DMS 273 (cell line): ENCODE results near the gene CBFA2T3.

Experiments
- DNase-seq: peaks from one replicate; lab custom pipeline; 2025; ENCODE audit not compliant: unreplicated experiment; lab: John Stamatoyannopoulos, UW

Gene CBFA2T3

GRCh38 chr16:88878967-88879787 lies 97.8 kb downstream of the CBFA2T3 start:
- DNase-seq = no peak

GRCh38 chr16:88878356-88878755 lies 98.7 kb downstream of the CBFA2T3 start:
- no peak for DNase-seq

GRCh38 chr16:88877564-88878289 lies 99.3 kb downstream of the CBFA2T3 start:
- DNase-seq = no peak

DNA sequence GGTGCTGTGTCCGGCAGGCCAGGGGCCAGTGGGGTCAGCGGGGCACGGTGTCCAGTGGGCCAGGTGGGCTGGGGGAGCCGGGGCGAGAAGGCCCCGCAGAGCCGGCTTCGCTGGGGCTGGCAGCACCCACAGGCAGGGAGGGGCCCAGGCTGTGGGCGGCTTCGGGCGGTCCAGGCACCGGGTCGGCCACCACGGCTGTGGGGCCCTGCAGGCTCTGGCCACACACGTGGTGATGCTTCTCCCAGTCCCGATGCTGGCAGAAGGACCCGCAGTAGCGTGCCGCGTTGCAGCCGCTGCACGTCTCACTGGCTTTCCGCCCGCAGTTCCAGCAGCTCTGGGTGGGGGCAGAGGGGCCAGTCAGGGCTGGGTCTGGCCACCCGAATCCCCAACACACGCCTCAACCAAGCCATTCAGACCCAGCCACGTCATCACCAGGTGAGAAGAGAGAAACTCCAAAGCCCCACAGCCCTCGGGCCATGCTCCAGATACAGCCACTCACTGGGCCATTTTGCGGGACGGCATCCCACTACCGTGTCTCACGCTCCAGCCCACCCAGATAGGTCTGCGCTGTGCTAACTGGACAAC lies 100.0 kb downstream of the CBFA2T3 start:
- no peak for DNase-seq

GRCh38 chr16:88875703-88876234 lies 101.2 kb downstream of the CBFA2T3 start:
- no peak for DNase-seq

DNA sequence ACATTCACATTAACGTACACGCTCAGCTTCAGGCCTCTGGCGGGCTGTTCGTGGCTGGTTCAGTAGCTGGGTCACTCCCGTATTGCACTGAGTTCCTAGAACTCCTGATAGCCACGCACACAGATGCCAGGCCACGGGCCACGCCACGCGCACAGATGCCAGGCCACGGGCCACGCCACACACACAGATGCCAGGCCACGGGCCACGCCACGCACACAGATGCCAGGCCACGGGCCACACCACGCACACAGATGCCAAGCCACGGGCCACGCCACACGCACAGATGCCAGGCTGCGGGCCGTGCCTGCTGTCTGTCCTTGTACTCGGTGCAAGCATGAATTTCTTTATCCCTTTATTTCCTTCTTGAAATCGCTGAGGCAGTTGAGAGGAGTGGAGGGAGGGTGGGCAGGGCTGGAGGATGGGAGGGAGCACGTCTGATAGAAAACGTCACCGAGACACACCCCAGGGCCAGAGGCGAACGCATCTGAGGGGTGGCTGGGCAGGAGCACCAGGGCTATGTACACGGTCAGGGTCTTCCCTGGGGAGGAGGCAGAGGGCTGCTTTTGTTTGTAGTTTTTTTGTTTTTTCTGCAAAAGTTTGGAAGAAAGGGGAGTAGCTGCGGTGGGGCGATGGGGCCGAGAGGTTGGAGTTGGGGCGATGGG lies 101.9 kb downstream of the CBFA2T3 start:
- no peak for DNase-seq

- DNase-seq = no peak
Measured at GRCh38 chr16:88872650-88873331, 104.2 kb downstream of the CBFA2T3 start.

DNA sequence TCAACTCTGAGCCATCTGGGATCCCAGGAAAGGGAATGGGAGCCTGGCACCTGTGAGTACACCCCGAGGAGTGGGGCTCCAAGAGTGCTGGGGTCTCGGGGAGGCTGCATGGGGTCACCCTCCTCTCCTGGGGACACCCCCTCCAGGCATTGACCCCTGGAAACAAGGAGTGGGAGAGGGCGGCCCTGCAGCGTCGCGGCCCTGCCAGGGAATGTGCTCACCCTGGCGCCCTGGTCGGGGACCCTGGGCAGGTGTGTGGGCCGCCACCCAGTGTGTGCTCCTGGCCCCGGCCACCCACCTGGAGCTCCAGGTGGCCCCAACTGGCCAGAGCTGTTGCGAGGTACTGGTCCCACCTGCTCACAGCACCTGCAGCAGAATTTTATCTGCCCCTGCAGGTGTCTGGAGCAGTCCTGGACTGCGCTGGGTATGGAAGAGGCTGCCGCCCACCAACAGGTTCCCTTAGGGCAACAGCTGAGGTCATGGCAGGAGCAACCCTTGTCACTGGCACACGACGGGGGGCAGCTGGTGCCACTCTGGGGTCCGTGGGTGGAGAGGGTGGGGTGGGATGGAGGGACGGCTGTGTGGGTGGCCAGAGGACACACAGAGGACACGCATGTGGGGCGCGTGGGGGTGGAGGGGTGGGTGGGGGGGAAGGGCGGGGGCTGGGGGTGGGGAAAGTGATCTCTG lies 105.1 kb downstream of the CBFA2T3 start:
- DNase-seq = no peak

- DNase-seq = peak; percentile 55
Measured at GRCh38 chr16:88871349-88871702, 105.7 kb downstream of the CBFA2T3 start.

DNA sequence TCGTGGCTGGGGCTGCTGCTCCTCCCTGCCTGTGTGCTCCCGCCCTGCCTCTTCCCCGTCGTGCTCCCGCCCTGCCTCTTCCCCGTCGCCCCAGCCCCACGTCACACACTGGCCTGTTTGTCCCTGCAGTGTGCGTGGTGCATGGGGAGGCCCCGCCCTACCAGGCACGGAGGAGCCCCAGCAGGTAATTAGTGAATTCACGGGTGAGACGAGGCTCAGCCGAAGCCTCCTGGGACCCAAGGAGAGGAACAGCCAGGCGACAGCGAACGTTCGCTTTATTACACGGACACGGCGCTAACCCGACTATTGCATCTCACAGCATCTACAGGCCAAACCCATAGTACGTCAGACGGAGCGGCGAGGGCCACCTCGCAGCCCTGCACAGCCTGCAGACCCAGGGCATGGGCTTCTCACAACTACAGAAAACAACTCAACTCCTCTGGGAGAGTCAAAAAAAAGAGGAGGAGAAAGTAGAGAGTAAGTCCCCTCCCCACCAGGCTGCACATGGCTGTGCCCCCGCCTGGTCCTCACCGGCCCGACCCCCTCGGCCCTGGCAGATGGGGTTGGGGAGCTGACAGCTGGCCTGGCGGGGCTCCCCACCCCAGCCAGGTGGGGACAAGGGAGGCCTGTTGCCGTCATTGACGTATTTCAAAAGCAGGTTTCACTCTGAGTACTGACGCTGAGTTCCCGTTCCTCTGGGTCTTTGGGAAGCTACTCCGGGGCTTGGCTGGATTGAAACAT lies 106.2 kb downstream of the CBFA2T3 start:
- peak; percentile 94 for DNase-seq

DNA sequence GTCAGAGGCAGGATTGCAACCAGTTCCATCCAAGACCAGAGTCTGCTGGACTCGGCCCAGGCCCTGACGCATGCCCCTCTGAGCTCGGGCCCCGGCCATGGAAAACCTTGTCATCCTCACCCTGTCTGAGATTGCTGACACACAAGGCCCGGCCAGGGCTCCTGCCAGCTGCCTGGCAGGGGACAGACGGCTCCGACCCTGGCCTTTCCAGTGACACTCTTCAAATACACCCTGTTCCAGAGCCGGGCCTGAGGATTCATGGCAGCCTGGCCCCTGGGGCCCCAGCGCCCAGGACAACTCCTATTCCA lies 107.4 kb downstream of the CBFA2T3 start:
- DNase-seq = no peak

GRCh38 chr16:88868974-88869672 lies 107.9 kb downstream of the CBFA2T3 start:
- DNase-seq = peak; percentile 92

- DNase-seq = no peak
Measured at GRCh38 chr16:88867581-88868246, 109.3 kb downstream of the CBFA2T3 start.

GRCh38 chr16:88866151-88866920 lies 110.7 kb downstream of the CBFA2T3 start, which contains the start of gene PABPN1L:
TSS of gene PABPN1L (minus strand) at chr16:88866660. CDS start at chr16:88866606, 54 bp downstream.
- peak; percentile 72 for DNase-seq

GRCh38 chr16:88865742-88866141 lies 111.3 kb downstream of the CBFA2T3 start:
- no peak for DNase-seq

GRCh38 chr16:88865310-88865709 lies 111.7 kb downstream of the CBFA2T3 start:
- no peak for DNase-seq

DNA sequence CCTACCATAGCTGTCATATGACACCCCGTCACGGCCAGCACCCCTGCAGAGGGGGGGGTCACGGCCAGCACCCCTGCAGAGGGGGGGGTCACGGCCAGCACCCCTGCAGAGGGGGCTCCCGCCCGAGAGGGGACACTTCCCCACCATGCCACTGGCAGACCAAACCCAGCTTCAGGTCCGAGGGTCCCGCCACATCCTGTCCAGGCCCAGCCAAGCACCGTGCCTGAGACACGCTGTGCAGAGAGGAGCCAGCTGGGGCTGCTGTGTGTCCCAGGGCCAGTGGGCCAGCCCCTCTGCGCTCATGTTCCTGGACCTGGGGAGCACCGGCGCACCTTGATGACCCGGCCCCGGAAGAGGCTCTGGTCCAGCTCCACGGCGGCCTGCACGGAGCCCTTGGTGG lies 112.5 kb downstream of the CBFA2T3 start:
- no peak for DNase-seq

DNA sequence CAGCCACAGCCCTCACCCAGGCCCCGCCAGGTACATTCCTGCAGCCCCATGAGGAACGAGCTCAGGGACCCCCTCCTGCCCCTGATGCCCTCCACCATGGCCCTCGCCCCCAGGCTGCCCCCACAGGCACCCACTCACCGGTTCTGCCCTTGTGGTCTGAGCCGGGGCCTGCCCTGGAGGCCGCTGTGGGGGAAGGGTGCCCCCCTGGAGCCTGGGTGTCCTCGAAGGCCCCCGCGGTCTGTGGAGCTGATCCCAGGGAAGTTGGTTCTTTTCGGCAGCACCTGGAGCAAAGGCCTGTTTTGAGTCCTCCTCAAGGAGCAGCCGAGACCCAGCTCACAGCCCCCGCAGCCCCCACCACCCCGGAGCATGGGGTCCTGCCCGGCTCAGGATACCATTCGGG lies 112.9 kb downstream of the CBFA2T3 start:
- DNase-seq = no peak
